Activated CD4-positive, alpha-beta T cell treated with anti-CD3 and anti-CD28 coated beads for 48 hours (primary cell): ENCODE data around the gene MTF1.
A peak's percentile ranks its signal among the peaks of the same experiment; 100 is the strongest.

Experiments
- DNase-seq: peaks from one replicate; pipeline ENCODE4 v3.0.0-alpha.2; 2020

Gene MTF1

GRCh38 chr1:37825506-37825905 is 33.9 kb downstream of the MTF1 start:
- DNase-seq = no peak

GRCh38 chr1:37824001-37824400 is 35.4 kb downstream of the MTF1 start:
- no peak for DNase-seq

- DNase-seq = no peak
Measured at GRCh38 chr1:37822906-37823815, 36.2 kb downstream of the MTF1 start.

GRCh38 chr1:37821481-37821880 is 37.9 kb downstream of the MTF1 start:
- no peak for DNase-seq

- no peak for DNase-seq
Measured at GRCh38 chr1:37817481-37817880, 41.9 kb downstream of the MTF1 start.

GRCh38 chr1:37814252-37814651 is 45.1 kb downstream of the MTF1 start:
- DNase-seq = no peak

- no peak for DNase-seq
Measured at GRCh38 chr1:37813529-37814145, 45.8 kb downstream of the MTF1 start.

GRCh38 chr1:37811027-37811655 is 48.3 kb downstream of the MTF1 start:
- DNase-seq = peak; percentile 78

GRCh38 chr1:37809942-37810341 is 49.5 kb downstream of the MTF1 start:
- DNase-seq = no peak

GRCh38 chr1:37808369-37809319 is 50.7 kb downstream of the MTF1 start:
- DNase-seq = peak; percentile 56

- DNase-seq = peak; percentile 96
Measured at GRCh38 chr1:37807555-37808368, 51.6 kb downstream of the MTF1 start, which contains the start of the genes C1orf122 and YRDC. C1orf122 (plus strand) TSS chr1:37807790; CDS start chr1:37808405, 615 bp downstream. YRDC (minus strand) TSS chr1:37808208; CDS start chr1:37808180, 28 bp downstream.

- no peak for DNase-seq
Measured at GRCh38 chr1:37807220-37807554, 52.2 kb downstream of the MTF1 start.

GRCh38 chr1:37802439-37802838 is 57.0 kb downstream of the MTF1 start:
- no peak for DNase-seq

- no peak for DNase-seq
Measured at GRCh38 chr1:37797750-37798345, 61.5 kb downstream of the MTF1 start.

GRCh38 chr1:37795340-37796125 is 63.9 kb downstream of the MTF1 start:
- DNase-seq = peak; percentile 68

- DNase-seq = no peak
Measured at GRCh38 chr1:37794372-37795339, 64.7 kb downstream of the MTF1 start.

- DNase-seq = peak; percentile 53
Measured at GRCh38 chr1:37793773-37794371, 65.5 kb downstream of the MTF1 start, which contains the start of gene MANEAL. MANEAL (plus strand) TSS chr1:37793847; CDS start chr1:37794183, 336 bp downstream.

GRCh38 chr1:37792943-37793686 is 66.3 kb downstream of the MTF1 start:
- no peak for DNase-seq
